Measurements from ENCODE around the gene RBM12.
A peak's percentile ranks its signal among the peaks of the same experiment; 100 is the strongest.

The RBM12 gene

GRCh38 chr20:35602851-35603495 lies 61.7 kb downstream of the RBM12 start:
- no peak for DNase-seq (ENCODE audit: low read depth in 1 of 2, low spot score in 1 of 2)

DNA sequence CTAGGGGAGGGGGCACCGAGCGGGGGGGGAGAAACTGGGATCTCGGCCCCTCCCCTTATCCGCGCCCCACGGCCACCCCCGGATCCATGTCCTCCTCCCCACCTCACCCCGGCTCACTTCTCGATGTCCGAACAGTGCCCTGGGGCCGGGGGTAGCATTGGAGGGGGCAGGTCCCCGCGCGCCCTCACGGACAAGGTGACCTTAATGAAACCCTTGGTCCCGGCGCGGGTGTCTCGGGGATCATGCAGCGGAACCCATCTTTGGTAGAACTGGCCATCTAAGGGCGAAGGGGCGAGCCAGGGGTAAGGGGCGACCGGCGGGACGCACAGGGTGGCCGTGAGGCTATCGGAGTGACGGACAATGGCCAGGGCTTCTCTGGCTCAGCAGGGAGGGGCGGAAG lies 62.7 kb downstream of the RBM12 start:
- no peak for DNase-seq (ENCODE audit: low read depth in 1 of 2, low spot score in 1 of 2)

DNA sequence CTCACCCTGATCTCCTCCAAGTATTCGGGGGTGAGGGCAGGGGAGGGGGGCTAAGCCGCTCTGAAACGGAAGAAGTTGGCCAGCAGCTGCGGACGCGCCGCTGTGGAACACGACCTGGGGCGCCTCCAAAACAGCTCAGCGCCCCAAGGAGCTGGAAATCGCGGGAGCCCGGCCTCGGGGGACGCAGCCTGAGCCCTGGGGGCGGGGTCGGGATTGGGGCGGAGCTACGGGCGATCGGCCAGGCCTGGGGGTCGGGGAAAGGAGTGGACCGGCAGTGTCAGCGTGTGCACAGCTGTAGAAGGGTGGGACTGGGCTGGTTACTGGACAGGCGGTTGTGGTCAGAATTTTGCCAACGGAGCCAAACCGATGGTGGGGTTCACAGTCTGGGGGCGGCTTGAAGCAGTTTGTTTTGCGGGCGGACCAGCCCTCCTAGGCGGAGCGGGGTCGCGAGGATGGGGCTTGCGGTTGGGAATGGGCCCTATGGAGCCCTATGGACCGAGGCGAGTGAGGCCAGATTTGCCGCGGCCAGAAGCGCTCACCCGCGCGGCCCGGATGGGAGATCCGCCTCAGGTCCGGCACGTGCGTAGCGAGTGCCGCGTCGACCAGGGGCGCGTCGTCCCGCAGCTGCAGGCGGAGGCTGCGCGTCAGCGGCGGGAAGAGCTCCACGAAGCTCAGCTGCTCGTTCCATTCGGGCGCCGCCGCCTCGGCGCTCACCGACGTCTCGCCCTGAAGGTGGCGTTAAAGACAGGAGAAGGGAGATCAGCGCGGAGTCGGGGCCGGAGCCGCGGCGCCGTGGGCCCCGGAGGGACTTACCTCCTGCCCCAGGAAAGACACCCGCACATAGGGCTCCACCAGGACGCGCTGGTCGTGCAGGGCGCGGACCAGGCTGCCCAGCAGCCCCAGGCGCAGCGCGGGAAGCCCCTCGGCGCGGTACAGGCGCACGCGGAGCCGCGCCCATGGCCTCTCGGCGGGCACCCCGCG lies 63.4 kb downstream of the RBM12 start:
- peak; percentile 56 to 60 for DNase-seq (ENCODE audit: low read depth in 1 of 2, low spot score in 1 of 2)

DNA sequence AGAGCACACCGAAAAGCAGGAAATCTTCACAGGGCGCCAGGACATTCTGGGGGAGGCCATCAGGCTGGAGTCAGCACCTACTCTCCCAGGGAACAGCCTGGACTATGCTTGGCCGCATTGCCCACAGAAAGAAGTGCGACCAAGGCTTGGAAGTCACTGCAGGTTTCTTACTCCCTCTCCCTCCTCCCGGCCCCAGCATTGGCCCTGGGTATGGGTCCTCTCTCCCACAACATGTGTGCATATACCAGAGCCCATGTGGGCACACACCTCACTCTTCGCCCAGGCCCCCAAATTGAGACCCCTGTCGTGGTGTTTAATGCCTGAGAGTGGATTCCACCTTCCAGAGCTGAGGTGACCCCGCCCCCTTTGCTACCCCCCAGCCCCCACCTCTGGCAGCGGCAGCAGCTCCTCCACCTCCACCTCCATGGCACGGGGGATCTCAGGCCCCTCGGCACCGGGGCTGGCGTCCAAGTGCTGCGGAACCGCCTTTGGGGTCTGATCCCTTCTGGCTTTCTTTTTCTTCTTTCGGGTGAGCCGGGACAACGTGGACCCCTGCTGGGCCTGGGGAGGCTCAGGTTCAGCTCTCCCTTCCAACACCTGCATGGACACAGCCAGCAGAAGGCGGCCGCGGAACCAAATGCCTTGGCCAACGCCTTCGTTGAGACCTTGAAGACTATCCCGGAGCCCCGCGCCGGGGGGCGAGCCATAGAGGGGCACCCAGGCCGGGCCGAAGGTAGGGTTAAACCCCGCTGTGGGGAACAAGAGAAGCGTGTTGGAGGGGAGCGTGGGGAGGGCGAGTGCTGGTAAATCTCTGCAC lies 64.3 kb downstream of the RBM12 start:
- DNase-seq (ENCODE audit: low read depth in 1 of 2, low spot score in 1 of 2), result no peak

DNA sequence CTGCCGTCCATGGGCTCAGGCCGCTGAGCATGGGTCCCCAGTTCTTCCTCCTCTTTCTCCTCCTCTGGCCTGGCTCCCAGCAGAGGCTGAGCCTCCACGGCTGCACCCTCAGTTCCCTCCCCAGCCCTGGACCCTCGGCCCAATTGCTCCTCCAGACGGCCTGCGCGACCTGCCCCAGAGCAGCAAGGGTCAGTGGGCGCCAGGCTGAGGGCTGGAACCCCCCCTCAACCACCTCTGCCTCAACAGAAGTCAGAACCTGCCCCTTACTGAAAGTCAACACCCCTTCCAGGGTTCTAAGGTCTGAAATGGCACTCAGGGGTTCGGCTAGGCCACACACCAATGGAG lies 65.0 kb downstream of the RBM12 start:
- DNase-seq (ENCODE audit: low read depth in 1 of 2, low spot score in 1 of 2), result no peak

Data from activated CD4-positive, alpha-beta T cell treated with anti-CD3 and anti-CD28 coated beads, Interleukin-2, amount 50 U/mL, for 24 hours (primary cell).